Measurements from ENCODE around the gene HTR4.
"Not testable (repeated sequence)": the region's sequence is repeated elsewhere in the genome, so short reads cannot be mapped to it uniquely, and the experiment has no call there.

Gene HTR4, protein sequence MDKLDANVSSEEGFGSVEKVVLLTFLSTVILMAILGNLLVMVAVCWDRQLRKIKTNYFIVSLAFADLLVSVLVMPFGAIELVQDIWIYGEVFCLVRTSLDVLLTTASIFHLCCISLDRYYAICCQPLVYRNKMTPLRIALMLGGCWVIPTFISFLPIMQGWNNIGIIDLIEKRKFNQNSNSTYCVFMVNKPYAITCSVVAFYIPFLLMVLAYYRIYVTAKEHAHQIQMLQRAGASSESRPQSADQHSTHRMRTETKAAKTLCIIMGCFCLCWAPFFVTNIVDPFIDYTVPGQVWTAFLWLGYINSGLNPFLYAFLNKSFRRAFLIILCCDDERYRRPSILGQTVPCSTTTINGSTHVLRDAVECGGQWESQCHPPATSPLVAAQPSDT

DNA sequence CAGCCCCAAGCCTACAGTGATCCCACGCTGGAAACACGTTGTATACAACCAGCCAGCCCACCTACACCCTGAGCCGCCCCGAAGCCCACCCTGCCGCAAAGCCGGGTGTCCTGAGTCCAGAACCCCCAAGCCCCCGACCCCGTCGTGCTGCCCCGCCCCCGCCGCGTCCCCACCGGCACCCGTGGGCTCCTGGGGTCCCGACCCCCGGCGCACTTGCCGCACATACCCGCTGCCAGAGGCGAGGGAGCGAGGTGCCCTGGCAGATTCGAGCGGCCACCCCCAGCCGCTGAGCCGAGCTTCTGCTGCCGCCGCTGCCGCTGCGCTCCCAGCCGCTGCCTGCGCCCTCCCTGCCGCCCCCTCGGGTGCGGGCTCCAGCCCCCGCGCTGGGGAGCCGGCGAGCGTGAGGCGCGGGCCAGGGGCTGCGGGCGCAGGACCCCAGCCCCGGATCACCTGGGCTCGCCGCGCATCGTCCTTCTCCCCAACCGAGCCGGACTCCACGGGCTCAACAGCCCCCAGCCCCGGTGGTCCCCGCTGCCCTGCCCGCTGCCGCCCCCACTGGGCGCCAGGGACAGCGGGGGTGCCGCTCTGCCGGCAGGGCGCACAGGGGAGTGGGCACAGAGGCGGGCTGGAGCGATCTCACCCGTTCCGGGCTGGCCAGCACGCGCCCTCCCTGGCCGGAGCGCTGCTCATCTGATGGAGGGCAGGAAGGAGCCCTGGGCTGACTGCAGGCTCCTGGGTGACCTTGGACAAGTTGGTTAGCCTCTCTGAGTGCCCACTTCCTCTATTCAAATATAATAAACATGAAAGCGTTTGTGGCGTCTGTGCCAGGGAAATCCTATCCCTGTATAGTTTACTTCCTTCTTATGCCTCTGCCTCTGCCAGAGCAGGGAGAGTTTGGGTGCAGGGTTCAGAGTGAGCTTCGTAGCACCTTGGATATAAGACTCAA lies at the start of gene HTR4:
Gene HTR4, minus strand, starts transcription at position 692 of the 946 bp plus-strand sequence. CDS start 17,513 bp downstream, outside the sequence.
- DNase-seq, result no peak

DNA sequence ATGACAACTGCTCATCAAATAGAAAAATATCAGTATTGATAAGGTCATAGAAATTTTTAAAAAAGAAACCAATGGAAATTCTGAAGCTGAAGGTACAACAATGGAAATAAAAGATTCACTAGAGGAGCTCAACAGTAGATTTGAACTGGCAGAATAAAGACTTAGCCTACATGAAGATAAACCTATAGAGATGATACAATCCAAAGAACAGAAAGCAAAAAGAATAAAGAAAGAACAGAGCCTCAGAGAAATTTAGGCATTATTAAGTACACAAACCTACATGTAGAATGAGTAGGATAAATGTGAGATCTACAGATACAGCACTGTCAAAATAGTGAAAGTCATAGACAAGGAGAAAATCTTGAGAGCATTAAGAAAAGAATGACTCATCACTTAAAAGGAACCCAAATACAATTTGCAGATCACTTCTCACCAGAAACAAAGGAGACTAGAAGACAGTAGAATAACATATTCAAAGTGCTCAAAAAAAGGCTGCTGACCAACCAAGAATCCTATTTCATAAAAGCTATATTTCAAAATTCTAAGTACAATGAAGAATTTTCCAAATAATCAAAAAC lies 47.8 kb upstream of the HTR4 start:
- no peak for DNase-seq

GRCh38 chr5:148699028-148699427 lies 44.7 kb upstream of the HTR4 start:
- DNase-seq, result no peak

DNA sequence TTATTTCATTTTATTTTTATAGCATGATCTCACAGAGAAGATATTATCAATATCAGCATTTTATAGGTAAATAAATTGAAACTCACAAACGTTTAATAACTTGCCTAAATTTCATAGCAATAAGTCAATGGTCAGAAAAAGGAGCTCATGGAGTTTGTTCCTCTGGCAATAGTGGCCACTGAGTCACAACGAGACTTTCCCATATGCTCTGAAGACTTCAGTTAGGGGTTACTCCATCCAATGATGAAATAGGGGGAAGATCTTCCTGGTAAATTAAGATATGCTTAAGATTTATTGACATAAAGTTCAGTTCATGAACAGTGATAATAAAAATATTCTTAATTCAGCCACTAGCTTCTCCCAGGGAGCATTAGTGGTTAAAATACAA lies 43.5 kb upstream of the HTR4 start:
- no peak for DNase-seq

DNA sequence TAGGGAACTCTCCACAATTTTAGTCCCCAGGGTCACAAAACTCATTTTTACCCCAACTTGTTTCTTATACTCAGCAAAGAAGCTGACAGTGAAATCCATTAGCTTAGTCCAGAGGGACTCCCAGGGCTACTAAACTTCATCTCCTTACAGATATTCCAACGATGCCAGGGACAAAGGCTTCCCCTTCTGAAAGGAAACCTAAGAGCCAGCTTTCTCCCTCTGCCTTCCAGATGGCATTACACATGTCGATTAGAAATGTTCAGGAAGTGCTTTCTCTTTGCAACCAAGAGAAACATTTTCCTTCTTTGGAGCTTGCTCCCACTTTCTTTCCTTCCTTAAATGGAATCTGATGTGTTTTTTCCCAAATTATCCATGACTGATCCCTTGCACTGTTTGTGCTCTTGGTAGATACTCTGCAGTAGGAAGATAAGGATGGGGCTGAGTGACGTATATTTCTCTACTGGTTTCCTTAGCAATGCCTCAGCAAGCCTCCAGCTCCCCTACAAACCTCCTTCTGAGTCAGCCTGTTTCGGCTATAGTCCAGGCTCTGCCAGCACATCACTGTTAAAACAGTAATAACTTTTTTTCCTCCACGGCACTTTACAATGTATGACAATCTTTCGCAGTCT lies 43.0 kb upstream of the HTR4 start:
- DNase-seq, result no peak

DNA sequence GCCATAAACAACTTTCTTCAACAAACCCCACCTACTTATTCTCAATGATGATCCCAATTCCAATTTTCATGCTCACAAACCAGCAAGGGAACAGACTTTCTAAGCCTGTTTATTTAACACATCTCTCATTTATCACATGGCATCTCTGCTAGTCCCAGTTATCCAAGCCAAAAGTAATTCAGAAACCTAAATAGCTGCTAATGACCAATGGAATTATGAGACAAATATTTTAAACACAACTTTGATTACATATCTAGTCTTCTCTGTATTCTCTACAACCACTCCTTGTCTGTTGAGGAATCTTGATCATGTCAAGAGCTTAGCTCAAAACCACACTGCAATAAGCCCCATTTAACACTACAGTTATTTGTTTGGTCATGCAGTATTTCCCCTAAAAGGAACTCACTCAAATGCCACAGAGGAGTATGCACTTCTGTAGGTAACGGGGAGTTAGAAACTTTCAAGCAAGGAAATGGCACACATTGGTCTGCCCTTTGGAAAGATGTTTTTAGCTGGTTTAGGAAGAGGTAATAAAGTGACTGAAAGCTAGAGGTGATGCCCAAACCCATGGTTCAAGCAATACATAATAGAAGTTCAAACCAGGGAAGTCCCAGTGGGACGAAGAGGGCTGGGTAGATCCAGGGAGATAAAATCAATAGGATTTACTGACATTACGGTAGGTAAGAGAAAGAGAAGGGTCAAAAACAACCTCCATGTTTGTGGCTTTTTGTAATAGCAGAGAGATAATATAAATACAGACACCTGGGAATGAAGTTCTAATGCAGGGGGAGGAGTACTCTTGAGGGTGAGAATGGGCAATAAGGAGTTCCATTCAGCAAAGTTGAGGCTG lies 42.1 kb upstream of the HTR4 start:
- no peak for DNase-seq

DNA sequence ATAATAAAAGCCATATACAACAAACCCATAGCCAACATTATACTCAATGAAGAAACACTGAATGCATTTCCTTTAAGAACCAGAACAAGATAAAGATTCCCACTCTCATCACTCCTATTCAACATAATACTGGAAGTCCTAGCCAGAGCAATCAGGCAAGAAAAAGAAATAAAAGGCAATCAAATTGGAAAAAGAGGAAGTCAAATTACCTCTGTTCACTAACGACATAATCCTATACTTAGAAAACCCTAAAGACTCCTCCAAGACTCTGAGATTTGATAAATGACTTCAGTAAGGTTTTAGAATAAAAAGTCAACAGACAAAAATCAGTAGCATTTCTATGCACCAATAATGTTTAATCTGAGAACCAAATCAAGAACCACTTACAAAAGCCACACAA lies 36.6 kb upstream of the HTR4 start:
- no peak for DNase-seq

DNA sequence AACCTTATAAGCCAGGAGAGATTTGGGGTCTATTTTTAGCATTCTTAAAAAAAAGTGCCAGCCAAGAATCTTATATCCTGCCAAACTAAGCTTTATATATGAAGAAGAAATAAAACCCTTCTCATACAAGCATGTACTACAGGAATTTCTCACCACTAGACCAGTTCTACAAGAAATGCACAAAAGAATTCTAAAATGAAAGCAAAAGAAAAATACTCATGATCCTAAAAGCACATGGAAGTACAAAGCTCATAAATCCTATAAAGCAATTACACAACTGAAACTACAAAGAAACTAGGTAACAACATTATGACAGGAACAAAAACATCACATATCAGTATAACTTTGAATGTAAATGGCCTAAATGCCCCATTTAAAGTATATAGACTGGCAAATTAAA lies 34.5 kb upstream of the HTR4 start:
- no peak for DNase-seq

- no peak for DNase-seq
These were observed 33.5 kb upstream of the HTR4 start for GRCh38 chr5:148687871-148688270.

- no peak for DNase-seq
These were observed 33.1 kb upstream of the HTR4 start for GRCh38 chr5:148687427-148687826.

DNA sequence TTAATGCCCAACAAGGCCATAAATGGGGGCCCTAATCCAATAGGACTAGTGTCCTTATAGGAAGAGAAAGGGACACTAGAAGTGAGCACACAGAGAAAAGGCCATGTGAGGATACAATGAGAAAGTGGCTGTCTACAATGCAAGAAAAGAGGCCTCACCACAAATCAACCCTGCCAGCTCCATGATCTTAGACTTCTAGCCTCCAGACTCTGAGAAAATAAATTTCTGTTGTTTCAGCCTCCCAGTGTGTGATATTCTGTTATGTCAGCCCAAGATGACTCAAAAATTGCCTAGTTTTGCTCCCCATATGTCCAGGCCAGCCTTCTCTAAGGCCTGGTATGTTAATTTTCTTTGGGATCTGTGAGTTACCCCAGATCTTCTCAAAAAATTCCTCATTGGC lies 32.3 kb upstream of the HTR4 start:
- DNase-seq, result no peak

- no peak for DNase-seq
These were observed 31.3 kb upstream of the HTR4 start for GRCh38 chr5:148685520-148686134.

- no peak for DNase-seq
These were observed 30.2 kb upstream of the HTR4 start for GRCh38 chr5:148684528-148684927.

DNA sequence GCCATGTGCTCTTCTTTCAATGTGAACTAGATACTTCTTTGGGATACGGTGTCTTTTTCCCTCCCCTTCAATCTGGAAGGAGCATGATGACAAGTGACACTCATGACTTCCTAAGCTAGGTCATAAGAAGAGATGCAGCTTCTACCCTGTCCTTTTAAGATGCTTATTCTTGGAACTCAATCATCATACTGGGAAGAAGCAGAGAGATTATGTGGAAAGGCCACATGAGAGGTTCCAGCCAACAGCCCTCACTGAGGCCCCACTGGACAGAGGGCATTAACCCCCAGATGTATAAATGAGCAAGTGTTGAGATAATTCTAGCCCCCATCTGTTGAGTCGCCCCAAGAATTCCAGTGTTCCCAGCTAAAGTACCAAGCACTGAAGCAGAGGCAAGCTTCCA lies 29.3 kb upstream of the HTR4 start:
- no peak for DNase-seq

- no peak for DNase-seq
These were observed 28.0 kb upstream of the HTR4 start for GRCh38 chr5:148682058-148683026.

DNA sequence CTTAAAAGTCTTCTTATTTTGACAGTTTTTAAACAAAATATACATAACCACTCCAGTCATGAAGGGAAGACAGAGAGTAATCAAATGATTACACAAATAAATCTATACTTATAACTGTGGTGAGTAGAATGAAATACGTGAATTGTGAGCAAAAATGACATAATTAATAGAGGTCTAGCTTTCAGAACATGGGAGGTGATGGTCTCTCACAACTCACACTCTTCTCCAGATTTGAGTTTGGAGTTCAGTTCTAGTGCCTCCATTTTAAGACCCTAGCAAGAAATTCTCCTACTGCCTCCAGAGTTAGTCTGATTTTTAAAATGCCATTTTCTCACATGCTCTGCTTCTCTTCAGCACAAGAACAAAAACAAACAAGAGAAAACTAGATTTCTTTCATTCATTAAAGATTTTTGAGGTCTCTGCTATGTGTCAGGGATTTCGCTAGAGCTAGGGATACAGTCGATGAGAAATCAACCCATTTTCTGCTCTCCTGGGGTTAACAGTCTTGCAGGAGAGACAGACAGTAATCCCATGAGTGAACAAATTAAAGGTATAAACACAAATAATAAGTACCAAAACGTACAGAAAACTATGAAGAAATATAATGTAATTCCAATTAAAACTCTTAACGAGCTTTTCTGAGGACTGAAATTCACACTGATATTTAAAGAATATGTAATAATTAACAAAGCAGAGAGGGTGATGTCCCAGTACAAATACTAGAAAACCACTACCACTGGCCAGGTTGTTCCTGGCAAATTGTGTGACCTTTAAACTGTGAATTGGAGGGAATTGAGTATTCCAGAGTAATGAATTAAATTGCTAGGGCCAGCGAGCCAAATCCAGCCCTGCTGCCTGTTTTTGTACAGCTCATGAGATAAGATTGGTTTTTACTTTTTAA lies 27.1 kb upstream of the HTR4 start:
- no peak for DNase-seq

- DNase-seq, result not testable (repeated sequence)
These were observed 19.4 kb upstream of the HTR4 start for GRCh38 chr5:148673704-148674103.

DNA sequence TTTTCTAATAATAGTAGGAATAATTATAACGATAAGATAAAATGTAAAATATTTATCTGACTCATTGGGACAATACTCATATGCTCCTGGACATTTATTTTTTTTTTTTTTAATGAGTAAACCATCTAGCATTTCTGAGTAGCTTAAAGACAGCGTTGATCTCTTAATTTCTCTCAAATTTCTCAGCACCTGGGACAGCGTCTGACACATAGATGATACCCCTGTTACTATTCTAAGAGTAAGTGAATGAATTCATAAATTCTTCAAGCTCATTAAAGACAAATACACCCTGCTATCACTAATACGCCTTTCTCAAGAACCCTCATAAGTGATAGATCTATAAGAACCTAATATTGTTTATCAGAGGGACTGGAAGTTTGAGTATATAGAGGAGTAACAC lies 12.0 kb upstream of the HTR4 start:
- DNase-seq, result no peak

DNA sequence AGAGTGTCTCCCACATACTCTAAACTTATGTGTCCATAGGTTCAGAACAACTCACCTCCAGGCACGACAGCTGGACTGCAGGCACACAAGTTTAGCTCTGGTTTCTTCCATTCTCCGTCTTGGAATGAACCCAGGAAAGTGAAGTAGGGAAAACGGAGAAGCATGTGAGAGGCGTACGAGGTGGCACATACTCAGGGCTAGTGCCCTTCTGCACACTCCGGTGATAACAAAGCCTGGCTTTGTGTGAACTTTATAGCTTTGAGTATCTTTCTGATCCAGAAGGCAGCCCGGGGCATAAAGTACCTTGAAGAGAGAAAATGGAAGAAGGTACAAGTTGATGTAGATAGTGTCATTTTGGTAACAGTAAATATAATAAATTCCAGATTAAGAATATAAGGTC lies 11.1 kb upstream of the HTR4 start:
- no peak for DNase-seq

Data from NCI-H2107 (cell line).